Kidney epithelial cell (primary cell): ENCODE results near the gene AFF4. TPM values are rescaled to one million over a fixed set of nuclear protein-coding genes. Genes with fewer than 3 reads are reported as not detected.

Source experiments
- DNase-seq: peaks from one replicate; pipeline ENCODE4 v3.0.0-alpha.2; 2010; ENCODE audit warnings: low read depth
- H3K27me3 ChIP-seq: 2 replicates; pipeline ENCODE4 v1.6.0; 2011; ENCODE audit warnings: low read length; ENCODE audit not compliant: control insufficient read depth, insufficient read depth
- H3K36me3 ChIP-seq: 2 replicates; pipeline ENCODE4 v1.5.1; 2011; ENCODE audit warnings: low read length; ENCODE audit not compliant: control insufficient read depth, insufficient read depth
- H3K4me3 ChIP-seq: 2 replicates; pipeline ENCODE4 v1.5.1; 2011; ENCODE audit warnings: low read depth, mild to moderate bottlenecking, control low read depth, low read length
- total RNA-seq: library from RNA; depleted of rRNA; stranded (reverse); fragments of >200 nt; gene quantifications from 2 replicates; pipeline ENCODE4 v1.2.3, GENCODE V29; 2015
- TF ChIP-seq, protein P1 (sequence below): IDR thresholded peaks from 2 replicates; pipeline ENCODE4 v1.5.1; 2011; ENCODE audit warnings: mild to moderate bottlenecking, moderate library complexity, low read length, control low read depth, inconsistent platforms; ENCODE audit not compliant: insufficient read depth, poor library complexity, severe bottlenecking

Gene AFF4
- total RNA-seq, 1 donor from 2014 or later: 69.0 TPM

DNA sequence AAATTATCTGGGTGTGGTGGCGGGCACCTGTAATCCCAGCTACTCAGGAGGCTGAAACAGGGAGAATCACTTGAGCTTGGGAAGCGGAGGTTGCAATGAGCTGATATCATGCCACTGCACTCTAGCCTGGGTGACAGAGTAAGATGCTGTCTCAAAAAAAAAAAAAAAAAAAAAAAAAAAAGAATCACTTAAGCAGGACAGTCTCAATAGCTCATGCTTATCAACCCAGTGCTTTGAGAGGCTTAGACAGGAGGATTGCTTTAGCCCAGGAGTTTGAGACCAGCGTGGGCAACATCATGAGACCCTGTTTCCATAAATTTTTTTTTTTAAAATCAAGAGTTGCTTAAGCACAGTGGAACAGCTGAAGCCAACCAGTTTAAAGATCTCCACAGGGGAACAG is 47.3 kb downstream of the AFF4 start:
- H3K27me3 ChIP-seq: no peaks in the 10 kb centered on the region
- no peak for DNase-seq
- no peak overlapping the region for H3K4me3 ChIP-seq
- TF ChIP-seq, protein P1, sequence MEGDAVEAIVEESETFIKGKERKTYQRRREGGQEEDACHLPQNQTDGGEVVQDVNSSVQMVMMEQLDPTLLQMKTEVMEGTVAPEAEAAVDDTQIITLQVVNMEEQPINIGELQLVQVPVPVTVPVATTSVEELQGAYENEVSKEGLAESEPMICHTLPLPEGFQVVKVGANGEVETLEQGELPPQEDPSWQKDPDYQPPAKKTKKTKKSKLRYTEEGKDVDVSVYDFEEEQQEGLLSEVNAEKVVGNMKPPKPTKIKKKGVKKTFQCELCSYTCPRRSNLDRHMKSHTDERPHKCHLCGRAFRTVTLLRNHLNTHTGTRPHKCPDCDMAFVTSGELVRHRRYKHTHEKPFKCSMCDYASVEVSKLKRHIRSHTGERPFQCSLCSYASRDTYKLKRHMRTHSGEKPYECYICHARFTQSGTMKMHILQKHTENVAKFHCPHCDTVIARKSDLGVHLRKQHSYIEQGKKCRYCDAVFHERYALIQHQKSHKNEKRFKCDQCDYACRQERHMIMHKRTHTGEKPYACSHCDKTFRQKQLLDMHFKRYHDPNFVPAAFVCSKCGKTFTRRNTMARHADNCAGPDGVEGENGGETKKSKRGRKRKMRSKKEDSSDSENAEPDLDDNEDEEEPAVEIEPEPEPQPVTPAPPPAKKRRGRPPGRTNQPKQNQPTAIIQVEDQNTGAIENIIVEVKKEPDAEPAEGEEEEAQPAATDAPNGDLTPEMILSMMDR: no peak
- H3K36me3 ChIP-seq: no peaks in the 10 kb centered on the region

- DNase-seq: no peak
- TF ChIP-seq, protein P1: no peak
- no peaks in the 10 kb centered on the region for H3K27me3 ChIP-seq
Observed at GRCh38 chr5:132915681-132916080, 47.8 kb downstream of the AFF4 start.

DNA sequence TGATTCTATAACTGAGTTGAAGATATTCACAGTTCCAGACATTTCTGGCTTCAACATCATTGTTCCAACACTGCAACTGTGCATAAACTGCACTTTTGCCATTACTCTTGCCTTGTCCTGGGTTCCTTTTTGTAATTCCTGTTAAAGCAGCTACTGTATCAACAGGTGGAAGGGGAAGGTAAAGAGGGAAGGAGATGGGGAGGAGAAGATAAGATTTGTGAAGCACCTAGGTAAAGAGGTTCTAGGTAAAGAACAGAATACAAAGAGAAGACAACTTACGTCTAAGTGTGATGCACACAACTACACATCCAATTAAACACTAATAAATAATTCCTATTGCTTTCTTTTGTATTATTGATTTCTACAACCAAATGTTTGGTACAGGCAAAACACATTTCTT is 53.7 kb downstream of the AFF4 start:
- TF ChIP-seq, protein P1: no peak
- DNase-seq: no peak
- Histone ChIP-seq H3K36me3 (no peaks in the 10 kb centered on the region), H3K4me3 (no peak overlapping the region), H3K27me3 (no peaks in the 10 kb centered on the region)

More at GRCh38 chr5:132915681-132916080, 47.8 kb downstream of the AFF4 start:
- Histone ChIP-seq H3K4me3 (no peak overlapping the region), H3K36me3 (no peaks in the 10 kb centered on the region)

- no peak for DNase-seq
- no peaks in the 10 kb centered on the region for H3K36me3 ChIP-seq
- H3K4me3 ChIP-seq: no peak overlapping the region
- TF ChIP-seq, protein P1: no peak
- no peaks in the 10 kb centered on the region for H3K27me3 ChIP-seq
Observed at GRCh38 chr5:132907161-132907560, 56.3 kb downstream of the AFF4 start.

DNA sequence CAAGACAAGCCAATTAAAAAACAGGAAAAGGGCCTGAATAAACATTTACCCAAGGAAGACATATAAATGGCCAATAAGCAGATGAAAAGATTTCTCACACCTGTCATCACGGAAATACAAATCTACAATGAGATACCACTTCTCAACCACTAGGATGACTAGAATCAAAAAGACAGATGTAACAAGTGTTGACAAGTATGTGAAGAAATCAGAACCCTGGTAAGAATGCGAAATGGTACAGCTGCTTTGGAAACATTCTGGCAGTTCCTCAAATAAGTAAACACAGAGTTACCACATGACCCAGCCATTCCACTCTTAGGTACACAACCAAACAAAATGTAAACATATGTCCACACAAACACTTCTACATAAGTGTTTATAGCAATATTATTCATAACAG is 57.5 kb downstream of the AFF4 start:
- Histone ChIP-seq H3K4me3 (no peak overlapping the region), H3K36me3 (no peaks in the 10 kb centered on the region), H3K27me3 (no peaks in the 10 kb centered on the region)
- TF ChIP-seq, protein P1: no peak
- no peak for DNase-seq

- peaks cover 3% of the 10 kb centered on the region for H3K36me3 ChIP-seq
- H3K27me3 ChIP-seq: no peaks in the 10 kb centered on the region
- no peak overlapping the region for H3K4me3 ChIP-seq
- DNase-seq: no peak
- TF ChIP-seq, protein P1: no peak
Observed at GRCh38 chr5:132901730-132902129, 61.7 kb downstream of the AFF4 start.
